GM12891 (cell line): ENCODE data around the gene HABP2.

Experiments used
- DNase-seq: peaks from one replicate; pipeline ENCODE4 v3.0.0; 2011; ENCODE audit warnings: low spot score; ENCODE audit not compliant: insufficient read length
- FAIRE-seq: peaks from 2 replicates; lab custom pipeline; 2011; peaks lifted over from hg19 to GRCh38; lab: Jason Lieb, UNC
- PAX5 ChIP-seq: IDR thresholded peaks from 2 replicates; pipeline ENCODE4 v1.6.1; 2011; ENCODE audit warnings: low read length, moderate library complexity, mild to moderate bottlenecking; ENCODE audit not compliant: insufficient read depth, severe bottlenecking
- POLR2A ChIP-seq: IDR thresholded peaks from 2 replicates; pipeline ENCODE4 v1.6.1; 2011; ENCODE audit warnings: low read depth, low read length, control low read depth
- POLR2AphosphoS5 ChIP-seq: IDR thresholded peaks from 2 replicates; pipeline ENCODE4 v1.6.1; 2011; ENCODE audit warnings: low read depth, low read length, control low read depth
- POU2F2 ChIP-seq: IDR thresholded peaks from 2 replicates; pipeline ENCODE4 v1.6.1; 2011; ENCODE audit warnings: low read depth, mild to moderate bottlenecking, control low read depth, low read length, moderate library complexity
- SPI1 ChIP-seq: IDR thresholded peaks from 2 replicates; pipeline ENCODE4 v1.6.1; 2011; ENCODE audit warnings: low read depth, low read length, control low read depth
- TAF1 ChIP-seq: IDR thresholded peaks from 2 replicates; pipeline ENCODE4 v1.6.1; 2011; ENCODE audit warnings: low read depth, low read length, control low read depth

HABP2 gene

GRCh38 chr10:113538151-113538550, 14.7 kb upstream of the HABP2 start:
- DNase-seq (no peak), FAIRE-seq (no peak)
- TF ChIP-seq TAF1 (no peak), POLR2A (no peak), POLR2AphosphoS5 (no peak), POU2F2 (no peak), SPI1 (no peak), PAX5 (no peak)

DNA sequence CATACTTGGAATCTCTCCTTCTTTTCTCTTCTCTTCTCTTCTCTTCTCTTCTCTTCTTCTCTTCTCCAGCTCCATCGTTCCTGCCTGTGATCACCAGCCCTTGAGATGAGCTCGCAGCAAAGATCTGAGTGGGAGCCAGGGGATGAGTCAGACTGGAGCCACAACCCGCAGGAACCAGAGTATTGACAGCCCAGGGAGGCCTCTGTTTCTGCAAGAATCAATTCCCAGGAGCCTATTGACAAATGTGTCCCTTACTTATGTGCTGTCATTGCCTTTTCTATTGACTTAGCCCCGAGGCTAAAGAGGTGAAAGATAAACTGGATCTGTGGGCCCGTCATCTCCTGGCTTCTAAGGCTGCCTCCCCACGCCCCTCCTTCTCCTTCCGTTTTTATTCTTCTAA, 13.1 kb upstream of the HABP2 start:
- TF ChIP-seq POLR2A = no peak
- TF ChIP-seq POLR2AphosphoS5 = no peak
- FAIRE-seq (no peak), DNase-seq (no peak)

- no peak for FAIRE-seq
- no peak for DNase-seq
- TF ChIP-seq POU2F2 = no peak
- TF ChIP-seq SPI1 = no peak
- no peak for TF ChIP-seq POLR2A
- TF ChIP-seq TAF1 = no peak
- no peak for TF ChIP-seq POLR2AphosphoS5
- no peak for TF ChIP-seq PAX5
Observed at GRCh38 chr10:113540845-113541548, 11.9 kb upstream of the HABP2 start.

DNA sequence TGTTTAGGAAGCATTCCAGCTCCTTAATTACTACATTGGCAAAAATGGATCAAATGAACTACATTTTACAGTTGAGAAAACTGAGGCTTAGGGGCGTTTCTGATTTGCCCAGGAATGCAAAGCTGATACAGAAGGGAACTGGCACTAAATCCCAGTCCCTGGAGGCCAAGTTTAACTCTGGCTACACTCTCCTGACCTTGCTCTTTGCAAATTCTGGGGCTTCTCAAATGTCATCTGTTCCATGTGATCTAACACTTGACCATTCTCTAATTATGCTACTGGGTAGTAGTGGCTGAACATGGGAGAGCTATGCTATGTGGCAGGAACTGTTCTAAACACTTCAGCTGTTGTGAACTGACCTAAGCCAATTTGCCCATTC, 11.3 kb upstream of the HABP2 start:
- DNase-seq = no peak
- TF ChIP-seq TAF1 (no peak), SPI1 (no peak), PAX5 (no peak), POLR2A (no peak), POLR2AphosphoS5 (no peak)

DNA sequence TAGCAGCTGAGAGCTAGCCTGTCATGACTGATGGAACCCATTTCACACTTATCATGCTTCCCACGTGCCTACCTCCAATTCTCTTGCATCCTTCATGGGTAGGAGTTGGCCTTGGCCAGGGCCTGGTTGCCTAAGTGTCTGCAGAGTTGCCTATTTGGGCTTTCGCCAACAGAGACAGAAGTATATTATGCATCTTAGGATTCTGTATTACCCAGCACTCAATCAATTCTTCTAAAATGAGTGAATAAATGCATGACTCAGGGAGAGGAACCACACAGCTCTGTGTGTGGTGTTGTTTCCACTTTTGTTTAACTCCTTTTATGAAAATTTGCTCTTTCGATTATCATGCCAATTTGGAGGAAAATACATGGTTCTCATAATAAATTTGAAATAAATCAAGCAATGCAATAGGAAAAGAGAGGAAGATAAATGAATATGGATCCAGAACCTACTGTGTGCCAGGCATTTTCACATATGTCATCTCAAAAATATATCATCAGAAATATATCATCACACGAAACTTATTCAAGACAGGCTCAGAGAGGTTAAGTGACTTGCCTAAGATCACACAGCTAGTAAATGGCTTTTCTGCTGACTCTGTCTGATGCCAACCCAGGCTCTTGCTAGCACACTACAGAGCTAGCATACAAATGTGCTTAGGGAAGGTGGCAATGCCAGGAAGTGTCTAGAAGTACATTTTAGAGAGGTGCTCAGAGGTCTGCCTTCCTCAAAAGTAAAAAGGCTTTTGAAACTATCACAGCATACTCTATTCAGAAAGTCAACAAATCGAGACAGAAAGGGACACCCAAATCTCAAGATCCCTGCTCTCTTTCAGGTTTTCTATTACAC, 9.5 kb upstream of the HABP2 start:
- FAIRE-seq (no peak), DNase-seq (no peak)
- TF ChIP-seq POLR2A = no peak
- TF ChIP-seq PAX5 = no peak
- TF ChIP-seq POU2F2 = no peak
- no peak for TF ChIP-seq SPI1
- TF ChIP-seq TAF1 = no peak
- TF ChIP-seq POLR2AphosphoS5 = no peak

More for the DNA sequence above, 11.3 kb upstream of the HABP2 start:
- no peak for FAIRE-seq

- TF ChIP-seq PAX5 (no peak), TAF1 (no peak), POLR2A (no peak), SPI1 (no peak), POLR2AphosphoS5 (no peak)
- DNase-seq (no peak), FAIRE-seq (no peak)
Observed at GRCh38 chr10:113544392-113544791, 8.5 kb upstream of the HABP2 start.

GRCh38 chr10:113547426-113547825, 5.4 kb upstream of the HABP2 start:
- FAIRE-seq (no peak), DNase-seq (no peak)
- TF ChIP-seq POLR2A (no peak), POLR2AphosphoS5 (no peak), TAF1 (no peak), SPI1 (no peak), PAX5 (no peak), POU2F2 (no peak)

DNA sequence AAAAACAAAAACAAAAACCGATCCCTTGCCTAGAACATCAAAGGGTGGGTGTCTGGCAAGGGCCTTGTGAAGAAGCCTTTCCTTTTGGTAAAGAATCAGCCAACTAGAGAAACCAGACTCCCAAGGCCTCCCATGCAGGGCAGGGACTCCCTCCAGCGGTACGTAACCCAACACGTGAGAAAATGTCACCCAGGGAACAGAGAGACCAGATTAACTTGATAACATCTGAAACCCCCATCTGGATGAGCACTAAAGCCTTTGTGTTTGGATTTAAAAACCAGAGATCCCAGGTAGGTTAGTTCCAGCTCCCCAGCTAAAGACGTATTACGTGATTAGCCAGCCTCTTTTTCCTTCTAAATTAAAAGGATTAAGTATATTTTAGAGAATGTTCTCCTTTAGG, 3.0 kb upstream of the HABP2 start:
- TF ChIP-seq POLR2A (no peak), POLR2AphosphoS5 (no peak), PAX5 (no peak), TAF1 (no peak)
- DNase-seq = no peak
- FAIRE-seq = no peak

GRCh38 chr10:113550365-113550764, 2.5 kb upstream of the HABP2 start:
- no peak for TF ChIP-seq PAX5
- no peak for TF ChIP-seq TAF1
- no peak for TF ChIP-seq POLR2AphosphoS5
- no peak for TF ChIP-seq SPI1
- no peak for TF ChIP-seq POLR2A
- TF ChIP-seq POU2F2 = no peak
- DNase-seq (no peak), FAIRE-seq (no peak)

GRCh38 chr10:113552014-113552413, 839 bp upstream of the HABP2 start:
- TF ChIP-seq POLR2A = no peak
- no peak for TF ChIP-seq SPI1
- DNase-seq (no peak), FAIRE-seq (no peak)

DNA sequence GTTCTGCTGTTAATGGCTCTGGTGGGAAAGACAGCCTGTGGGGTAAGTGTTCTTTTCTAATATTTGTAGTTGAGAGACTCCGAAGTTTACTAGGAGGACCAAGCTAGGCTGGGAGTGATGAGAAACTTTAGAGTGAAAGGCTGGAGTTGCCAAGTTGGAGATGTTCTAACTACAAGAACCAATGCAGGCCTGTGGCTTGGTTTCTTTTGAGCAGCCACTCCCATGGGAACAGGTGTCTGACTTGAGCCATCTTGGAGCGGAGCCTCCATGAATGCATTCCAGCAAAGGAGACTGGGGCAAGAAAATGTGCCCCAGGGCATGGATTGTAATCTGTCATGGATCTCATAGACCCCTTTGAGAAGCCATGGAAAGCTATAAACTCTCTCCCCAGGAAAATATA, 296 bp downstream of the HABP2 start:
- no peak for FAIRE-seq
- DNase-seq = no peak
- TF ChIP-seq POLR2A = no peak
- no peak for TF ChIP-seq PAX5
- TF ChIP-seq POU2F2 = no peak
- no peak for TF ChIP-seq POLR2AphosphoS5
